HepG2 (cell line): ENCODE results near the gene PDZD2. TPM values are rescaled to one million over a fixed set of nuclear protein-coding genes. Genes with fewer than 3 reads are reported as not detected.

Source experiments
- ATAC-seq: fragments of 200-7000 bp; cut with Tn5 transposase; 3 replicates; pipeline ENCODE4 v1.9.1; 2020; ENCODE audit warnings: mild to moderate bottlenecking, moderate library complexity
- BruUV-seq: library from RNA; stranded (reverse); fragments of 400-500 nt; replicated peaks from 2 replicates; lab custom pipeline; 2021; lab: Mats Ljungman, UMichigan
- CTCF ChIA-PET: fragments of 300-600 bp; formaldehyde crosslinking; extraction: SDS; loops from one replicate; lab custom pipeline; 2021; ENCODE audit warnings: low total read pairs, inconsistent platforms, low intra/inter-chr PET ratio; lab: Yijun Ruan, JAX
- POLR2A ChIA-PET: fragments of 350-600 bp; sonication (Branson Sonifier 250); formaldehyde crosslinking; loops from one replicate; lab custom pipeline; 2020; ENCODE audit warnings: antibody characterized with exemption, inconsistent platforms; lab: Yijun Ruan, JAX
- DNase-seq: peaks from one replicate; pipeline ENCODE4 v3.0.0-alpha.2; 2015; ENCODE audit warnings: low spot score
- FAIRE-seq: peaks from 3 replicates; lab custom pipeline; 2011; peaks lifted over from hg19 to GRCh38; lab: Jason Lieb, UNC
- H2AFZ ChIP-seq: one replicate; pipeline ENCODE4 v1.6.1; 2011; ENCODE audit warnings: low read length, inconsistent platforms
- H3K27ac ChIP-seq: fragments of 300-600 bp; 3 replicates; pipeline ENCODE4 v1.8.0; 2011; ENCODE audit warnings: mixed run types, mild to moderate bottlenecking, mixed read lengths, low read length, inconsistent platforms; ENCODE audit not compliant: insufficient read depth; ENCODE audit errors: extremely low read length
- H3K27me3 ChIP-seq, 2 experiments: fragments of 200-600 bp in 1 of 2; 2 replicates in 1 of 2; 3 replicates in 1 of 2; pipeline versions ENCODE4 v1.6.0 to v1.8.0; 2011; ENCODE audit warnings: low read length in 2 of 2, mild to moderate bottlenecking in 2 of 2, moderate library complexity in 2 of 2, inconsistent platforms in 1 of 2; ENCODE audit not compliant: insufficient read depth in 2 of 2, control insufficient read depth in 1 of 2
- H3K36me3 ChIP-seq, 2 experiments: fragments of 200-600 bp in 1 of 2; replicated peaks in 1 of 2; 2 replicates in 1 of 2; 3 replicates in 1 of 2; pipeline versions ENCODE4 v1.5.1 to v1.8.0; 2011; ENCODE audit warnings: low read length in 2 of 2, inconsistent platforms in 1 of 2; ENCODE audit not compliant: insufficient read depth in 2 of 2, control insufficient read depth in 1 of 2
- H3K4me1 ChIP-seq: 2 replicates; pipeline ENCODE4 v1.5.1; 2012; ENCODE audit warnings: low read length, inconsistent platforms; ENCODE audit not compliant: insufficient read depth
- H3K4me2 ChIP-seq: 2 replicates; pipeline ENCODE4 v1.6.0; 2011; ENCODE audit warnings: low read depth, low read length, inconsistent platforms
- H3K4me3 ChIP-seq, 3 experiments: fragments of 200-600 bp in 1 of 3; sonication (generic), shearing (Covaris generic) in 1 of 3; replicated peaks in 1 of 3; 2 replicates each; pipeline ENCODE4 v1.5.1; 2011 to 2016; ENCODE audit warnings: low read length in 3 of 3, inconsistent platforms in 2 of 3, low read depth in 2 of 3, mild to moderate bottlenecking in 2 of 3, control low read depth in 1 of 3, mixed read lengths in 1 of 3; ENCODE audit not compliant: insufficient read depth in 1 of 3
- H3K79me2 ChIP-seq: one replicate; pipeline ENCODE4 v1.6.1; 2011; ENCODE audit warnings: low read length, inconsistent platforms; ENCODE audit not compliant: insufficient read depth
- H3K9ac ChIP-seq: 2 replicates; pipeline ENCODE4 v1.6.0; 2011; ENCODE audit warnings: mild to moderate bottlenecking, low read depth, low read length, inconsistent platforms; ENCODE audit not compliant: insufficient read depth
- H3K9me3 ChIP-seq: 2 replicates; pipeline ENCODE4 v1.5.1; 2012; ENCODE audit warnings: mild to moderate bottlenecking, low read length
- H4K20me1 ChIP-seq: 2 replicates; pipeline ENCODE4 v1.6.0; 2011; ENCODE audit warnings: inconsistent platforms, mild to moderate bottlenecking, low read length, moderate library complexity; ENCODE audit not compliant: insufficient read depth
- AHR ChIP-seq: IDR thresholded peaks from 2 replicates; pipeline ENCODE4 v1.6.1; 2018; ENCODE audit warnings: missing genetic modification reagents, missing compliant biosample characterization
- ATF7 ChIP-seq, 2 experiments: fragments of 450-650 bp in 1 of 2; sonication (generic) in 1 of 2; formaldehyde crosslinking in 1 of 2; IDR thresholded peaks; 2 replicates each; pipeline versions ENCODE4 v1.4.0 to v1.6.1; 2016 to 2020; ENCODE audit warnings: antibody characterized with exemption in 1 of 2, mild to moderate bottlenecking in 1 of 2, missing genetic modification reagents in 1 of 2
- BCLAF1 ChIP-seq: fragments of 450-650 bp; IDR thresholded peaks from 2 replicates; pipeline ENCODE4 v1.6.1; 2017; ENCODE audit warnings: mild to moderate bottlenecking
- BRF2 ChIP-seq: sonication (generic); formaldehyde crosslinking; IDR thresholded peaks from 2 replicates; pipeline ENCODE4 v1.8.1; 2022; ENCODE audit warnings: mild to moderate bottlenecking, missing genetic modification reagents
- HDAC1 ChIP-seq: sonication (generic); formaldehyde crosslinking; IDR thresholded peaks from 2 replicates; pipeline ENCODE4 v1.5.1; 2020; ENCODE audit warnings: mild to moderate bottlenecking, missing genetic modification reagents
- HOXA7 ChIP-seq: sonication (generic); formaldehyde crosslinking; IDR thresholded peaks from 2 replicates; pipeline ENCODE4 v1.8.1; 2022; ENCODE audit warnings: mild to moderate bottlenecking, missing genetic modification reagents, moderate library complexity
- HOXA9 ChIP-seq: sonication (generic); formaldehyde crosslinking; IDR thresholded peaks from 2 replicates; pipeline ENCODE4 v1.8.1; 2022; ENCODE audit warnings: missing genetic modification reagents, mild to moderate bottlenecking, moderate library complexity, borderline replicate concordance
- JUND ChIP-seq: sonication (generic); formaldehyde crosslinking; IDR thresholded peaks from 2 replicates; pipeline ENCODE4 v1.8.0; 2022; ENCODE audit warnings: mild to moderate bottlenecking, missing genetic modification reagents
- NCOA1 ChIP-seq: sonication (generic); formaldehyde crosslinking; IDR thresholded peaks from 2 replicates; pipeline ENCODE4 v1.9.0; 2021; ENCODE audit warnings: missing genetic modification reagents
- NCOA2 ChIP-seq: sonication (generic); formaldehyde crosslinking; IDR thresholded peaks from 2 replicates; pipeline ENCODE4 v1.8.0; 2022; ENCODE audit warnings: inconsistent platforms
- NFYC ChIP-seq: IDR thresholded peaks from 2 replicates; pipeline ENCODE4 v1.6.1; 2016; ENCODE audit warnings: missing genetic modification reagents, missing compliant biosample characterization
- NKX3-1 ChIP-seq: sonication (generic); formaldehyde crosslinking; IDR thresholded peaks from 2 replicates; pipeline ENCODE4 v1.5.0; 2020; ENCODE audit warnings: missing genetic modification reagents
- PCBP1 ChIP-seq: fragments of 200-400 bp; formaldehyde crosslinking; IDR thresholded peaks from 2 replicates; pipeline ENCODE4 v1.6.1; 2017; ENCODE audit warnings: mild to moderate bottlenecking, low read depth, low read length, borderline replicate concordance
- RELA ChIP-seq: sonication (generic); formaldehyde crosslinking; IDR thresholded peaks from 2 replicates; pipeline ENCODE4 v1.4.0; 2020; ENCODE audit warnings: missing genetic modification reagents
- RNF2 ChIP-seq: fragments of 450-650 bp; conservative IDR thresholded peaks from 2 replicates; pipeline ENCODE4 v1.6.1; 2016; ENCODE audit warnings: low read depth
- SP140L ChIP-seq: sonication (generic); formaldehyde crosslinking; IDR thresholded peaks from 2 replicates; pipeline ENCODE4 v1.4.0; 2020; ENCODE audit warnings: missing genetic modification reagents, borderline replicate concordance
- ZKSCAN5 ChIP-seq: sonication (generic); formaldehyde crosslinking; IDR thresholded peaks from 2 replicates; pipeline ENCODE4 v1.5.1; 2020; ENCODE audit warnings: mild to moderate bottlenecking, missing genetic modification reagents
- ZNF121 ChIP-seq: sonication (generic); formaldehyde crosslinking; IDR thresholded peaks from 2 replicates; pipeline ENCODE4 v1.5.0; 2020; ENCODE audit warnings: mild to moderate bottlenecking, missing genetic modification reagents
- ZNF24 ChIP-seq: fragments of 450-650 bp; IDR thresholded peaks from 2 replicates; pipeline ENCODE4 v1.6.1; 2017; ENCODE audit warnings: antibody characterized with exemption, mild to moderate bottlenecking
- ZNF382 ChIP-seq: sonication (generic); formaldehyde crosslinking; IDR thresholded peaks from 2 replicates; pipeline ENCODE4 v1.5.0; 2020; ENCODE audit warnings: missing genetic modification reagents, mild to moderate bottlenecking, borderline replicate concordance
- ZNF720 ChIP-seq: sonication (generic); formaldehyde crosslinking; IDR thresholded peaks from 2 replicates; pipeline ENCODE4 v1.4.0; 2020; ENCODE audit warnings: missing genetic modification reagents
- ZNF747 ChIP-seq: sonication (generic); formaldehyde crosslinking; IDR thresholded peaks from 2 replicates; pipeline ENCODE4 v1.8.1; 2023; ENCODE audit warnings: missing genetic modification reagents, mild to moderate bottlenecking, borderline replicate concordance
- ZNF792 ChIP-seq: IDR thresholded peaks from 2 replicates; pipeline ENCODE4 v1.6.1; 2016
- WGBS: methylation state at CpG from one replicate; pipeline ENCODE4 v1.1.6; 2017; ENCODE audit warnings: low lambda C conversion rate; 5-methylcytosine and 5-hydroxymethylcytosine counted together
- in situ Hi-C: cut with HindIII; loops from 2 replicates; pipeline ENCODE4 v1.10.0; 2017; ENCODE audit warnings: low pct_unique_long_range_greater_than_20kb; ENCODE audit not compliant: extremely low pct_ligation_motif_present
- intact Hi-C: fragments of 100-400 bp; cut with micrococcal nuclease; formaldehyde crosslinking; loops from one replicate; pipeline ENCODE4 v1.10.0; 2022; ENCODE audit not compliant: unreplicated experiment
- polyA plus RNA-seq, 8 experiments: library from polyadenylated mRNA; depleted of rRNA in 3 of 8; stranded (reverse) in 7 of 8; unstranded in 1 of 8; fragments of >200 nt; fragmentation: Illumina TruSeq in 4 of 8; extraction: Trizol in 4 of 8; gene quantifications; 2 replicates each; pipeline versions ENCODE4 v1.2.1 to v1.2.3, GENCODE V29; 2011 to 2016; ENCODE audit warnings: low read depth in 4 of 8, missing spikeins in 1 of 8, mixed read lengths in 1 of 8; ENCODE audit not compliant: insufficient read depth in 1 of 8
- total RNA-seq, 5 experiments: library from RNA; depleted of rRNA; stranded (reverse); fragments of >200 nt; fragmentation: Illumina TruSeq; extraction: Trizol; gene quantifications; 2 replicates each; pipeline ENCODE4 v1.2.3, GENCODE V29; 2016; ENCODE audit warnings: low read depth in 1 of 5

The PDZD2 gene
- total and polyA plus RNA-seq, 2 of the 13 experiments (the other 11 are each of a cell fraction or from before 2014, with no cell fraction given), result 0.04 TPM; not detected in 1

- TF ChIP-seq BCLAF1 (no peak), RNF2 (no peak), ZNF747 (no peak), ZNF121 (CRISPR knock-in tag) (no peak)
Measured at GRCh38 chr5:31890046-31890445, 251.1 kb downstream of the PDZD2 start (continued).

GRCh38 chr5:31894141-31894540, 255.2 kb downstream of the PDZD2 start:
- Histone ChIP-seq H3K4me1 (no peaks in the 10 kb centered on the region), H3K27ac (no peak overlapping the region), H3K9me3 (no peaks in the 10 kb centered on the region), H2AFZ (no peak overlapping the region), H3K4me3 (no peak overlapping the region), H3K79me2 (no peaks in the 10 kb centered on the region), H3K4me2 (no peak overlapping the region), H3K9ac (no peak overlapping the region), H3K36me3 (no peaks in the 10 kb centered on the region), H3K27me3 (peaks cover 4 to 19% of the 10 kb centered on the region in 2 experiments; a peak in 3 of 5 replicates), H4K20me1 (no peaks in the 10 kb centered on the region)
- ChIA-PET CTCF (no interaction called here), POLR2A (no interaction called here)
- no peak for TF ChIP-seq ZNF24
- no peak for TF ChIP-seq BRF2 (CRISPR knock-in tag)
- TF ChIP-seq ATF7 (IDR thresholded peaks at IDR 0.05), result no peak
- TF ChIP-seq ATF7 (CRISPR knock-in tag; IDR thresholded peaks at IDR 0.05), result no peak
- no peak for TF ChIP-seq NFYC
- TF ChIP-seq NCOA2 (CRISPR knock-in tag), result no peak
- TF ChIP-seq ZNF720 (CRISPR knock-in tag), result no peak
- TF ChIP-seq HOXA9 (CRISPR knock-in tag), result no peak
- TF ChIP-seq HDAC1 (CRISPR knock-in tag), result no peak
- TF ChIP-seq JUND, result no peak
- TF ChIP-seq ZKSCAN5 (CRISPR knock-in tag), result no peak
- TF ChIP-seq RELA, result no peak
- no peak for TF ChIP-seq PCBP1
- TF ChIP-seq ZNF382 (CRISPR knock-in tag), result no peak
- TF ChIP-seq SP140L (CRISPR knock-in tag), result no peak
- no peak for TF ChIP-seq NCOA1 (CRISPR knock-in tag)
- no peak for TF ChIP-seq AHR (CRISPR knock-in tag)
- TF ChIP-seq NKX3-1 (CRISPR knock-in tag), result no peak
- no peak for TF ChIP-seq ZNF792 (CRISPR knock-in tag)
- TF ChIP-seq HOXA7, result no peak
- ATAC-seq, result no peak
- 42% methylated on average over 6 of the region's 6 CpGs for WGBS
- in situ Hi-C loops, result no loop called here
- BruUV-seq, result no TSS peak
- intact Hi-C loops, result no loop called here
- DNase-seq, result no peak
- no peak for FAIRE-seq
